GM12891 (cell line): Measurements from ENCODE around the gene MAN1A2.

Experiments used
- POLR2A ChIP-seq: IDR thresholded peaks from 2 replicates; pipeline ENCODE4 v1.6.1; 2011; ENCODE audit warnings: low read depth, low read length, control low read depth
- POLR2AphosphoS5 ChIP-seq: IDR thresholded peaks from 2 replicates; pipeline ENCODE4 v1.6.1; 2011; ENCODE audit warnings: low read depth, low read length, control low read depth
- POU2F2 ChIP-seq: IDR thresholded peaks from 2 replicates; pipeline ENCODE4 v1.6.1; 2011; ENCODE audit warnings: low read depth, mild to moderate bottlenecking, control low read depth, low read length, moderate library complexity
- TAF1 ChIP-seq: IDR thresholded peaks from 2 replicates; pipeline ENCODE4 v1.6.1; 2011; ENCODE audit warnings: low read depth, low read length, control low read depth

- TF ChIP-seq POLR2A (no peak), POLR2AphosphoS5 (no peak), TAF1 (no peak), POU2F2 (no peak)
These were observed 31.7 kb upstream of the MAN1A2 start for GRCh38 chr1:117335376-117336086.
